Measurements from ENCODE around the gene COX8C.
"Not testable (repeated sequence)": the region's sequence is repeated elsewhere in the genome, so short reads cannot be mapped to it uniquely, and the experiment has no call there.

The COX8C gene

DNA sequence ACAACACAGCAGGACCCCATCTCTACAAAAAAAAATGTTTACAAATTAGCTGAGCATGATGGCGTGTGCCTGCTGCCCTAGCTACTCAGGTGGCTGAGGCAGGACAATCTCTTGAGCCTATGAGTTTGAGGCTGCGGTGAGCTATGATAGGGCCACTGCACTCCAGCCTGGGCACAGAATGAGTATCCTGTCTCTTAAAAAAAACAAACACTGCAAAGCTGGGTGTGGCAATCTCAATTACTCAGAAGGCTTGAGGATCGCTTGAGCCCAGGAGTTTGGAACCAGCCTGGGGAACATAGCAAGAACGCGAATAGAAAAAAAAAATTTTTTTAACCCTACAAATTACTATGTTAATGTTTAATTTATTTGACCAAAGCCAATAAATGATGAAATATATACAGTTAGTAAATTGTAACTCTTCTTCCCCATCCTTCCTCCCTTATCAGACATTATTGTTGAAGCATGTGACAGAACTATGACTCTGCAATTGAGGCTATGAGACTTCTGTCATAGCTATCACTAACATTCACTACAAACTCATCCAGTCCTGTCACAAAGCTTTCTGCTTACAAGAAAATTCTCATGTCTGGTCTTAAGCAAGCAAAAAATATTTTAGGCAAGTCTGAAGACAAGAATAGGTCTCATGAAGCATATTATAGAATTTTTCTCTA, 23.9 kb upstream of the COX8C start:
- DNase-seq, result no peak

DNA sequence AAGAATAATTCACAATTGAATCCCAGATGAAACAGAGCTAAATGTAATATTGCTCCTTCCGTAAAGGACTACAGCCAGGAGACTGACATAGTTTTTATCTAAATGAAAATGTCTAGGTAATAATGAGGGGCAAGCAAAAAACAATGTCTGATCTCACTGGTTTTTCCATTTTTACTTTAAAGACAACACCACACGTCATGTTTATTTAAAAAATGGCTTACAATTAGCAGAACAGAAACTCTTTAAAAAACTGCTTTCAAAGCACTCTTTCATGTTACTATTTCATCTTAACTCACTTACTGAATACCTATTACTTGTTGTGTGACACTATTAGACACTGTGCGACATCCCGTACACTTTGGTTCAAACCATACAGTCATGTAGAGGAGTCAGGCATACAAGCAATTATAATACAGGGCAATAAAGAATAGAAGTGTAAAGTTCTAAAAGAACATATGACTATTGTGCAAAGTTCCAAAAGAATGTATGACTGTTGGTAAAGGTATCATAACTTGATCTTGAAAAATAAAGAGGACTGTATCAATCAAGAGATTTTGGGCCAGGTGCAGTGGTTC, 23.3 kb upstream of the COX8C start:
- DNase-seq, result no peak

DNA sequence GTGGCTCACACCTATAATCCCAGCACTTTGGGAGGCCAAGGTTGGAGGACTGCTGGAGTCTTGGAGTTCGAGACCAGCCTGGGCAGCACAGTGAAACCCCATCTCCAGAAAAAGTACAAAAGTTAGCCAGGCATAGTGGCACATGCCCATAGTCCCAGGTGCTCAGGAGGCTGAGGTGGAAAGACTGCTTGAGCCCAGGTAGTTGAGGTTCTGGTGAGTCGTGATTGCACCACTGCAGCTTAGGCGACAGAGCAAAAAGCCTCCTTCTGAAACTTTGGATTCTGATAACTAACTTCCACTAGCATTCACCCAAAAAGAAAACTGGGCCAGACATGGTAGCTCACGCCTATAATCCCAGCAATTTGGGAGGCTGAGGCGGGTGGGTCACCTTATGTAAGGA, 20.8 kb upstream of the COX8C start:
- DNase-seq, result no peak

DNA sequence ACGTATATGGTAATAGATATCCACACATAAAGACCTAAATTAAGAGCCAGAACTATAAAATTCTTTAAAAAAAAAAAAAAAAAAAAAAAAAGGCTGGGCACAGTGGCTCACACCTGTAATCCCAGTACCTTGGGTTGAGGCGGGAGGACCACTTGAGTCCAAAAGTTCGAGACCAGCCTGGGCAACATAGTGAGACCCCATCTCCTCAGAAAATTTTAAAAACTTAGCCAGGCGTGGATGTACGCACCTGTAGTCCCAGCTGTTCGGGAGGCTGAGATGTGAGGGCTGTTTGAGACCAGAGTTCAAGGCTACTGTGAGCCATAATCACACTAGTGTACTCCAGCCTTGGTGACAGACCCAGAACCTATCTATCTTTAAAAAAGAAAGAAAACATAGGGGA, 18.4 kb upstream of the COX8C start:
- DNase-seq, result no peak

DNA sequence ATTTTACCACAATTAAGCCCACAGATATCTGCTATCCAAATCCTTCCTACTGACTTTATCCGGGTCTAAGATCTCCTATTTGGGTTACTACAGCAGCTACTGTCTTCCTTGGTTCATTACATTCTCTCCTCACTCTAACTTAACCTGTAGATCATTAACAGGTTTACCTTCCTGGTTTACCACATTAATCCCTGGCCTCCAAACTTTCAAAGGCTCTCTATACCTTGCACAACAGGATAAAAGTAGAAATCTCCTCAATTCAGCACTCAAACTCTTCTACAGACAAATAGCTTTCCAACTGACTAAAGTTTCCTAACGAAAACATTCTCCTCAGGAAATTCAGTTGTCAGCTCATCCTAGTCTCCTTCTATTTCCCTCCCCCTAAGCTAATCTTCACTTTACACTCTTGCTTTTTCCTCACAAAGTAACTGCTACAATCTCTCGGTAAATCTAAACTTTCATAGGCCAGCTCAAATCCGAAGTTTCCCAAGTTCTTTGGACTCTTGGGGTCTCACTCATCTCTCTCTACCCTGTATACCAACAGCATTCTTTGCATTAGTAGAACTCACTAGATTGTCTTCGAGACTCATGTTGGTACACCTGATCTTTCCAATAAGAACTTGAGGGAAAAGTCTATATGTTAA, 16.9 kb upstream of the COX8C start:
- no peak for DNase-seq

DNA sequence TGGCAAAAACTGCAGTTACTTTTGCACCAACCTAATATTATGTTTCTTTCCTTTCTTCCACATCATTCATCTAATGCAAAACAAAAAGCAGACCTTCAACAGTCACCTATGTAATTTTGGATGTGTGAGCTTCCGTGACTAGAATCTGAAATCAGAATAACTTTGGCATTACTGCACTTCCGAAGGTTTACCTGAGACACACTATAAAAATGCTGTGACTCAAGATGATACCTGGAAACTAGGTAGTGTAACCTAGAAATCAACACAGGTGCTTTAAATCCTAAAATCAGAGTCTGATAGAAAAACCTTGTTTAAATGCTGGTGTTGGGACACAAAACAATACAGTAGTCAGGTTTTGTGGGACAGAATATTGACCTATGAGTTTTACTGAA, 16.4 kb upstream of the COX8C start:
- DNase-seq, result no peak

DNA sequence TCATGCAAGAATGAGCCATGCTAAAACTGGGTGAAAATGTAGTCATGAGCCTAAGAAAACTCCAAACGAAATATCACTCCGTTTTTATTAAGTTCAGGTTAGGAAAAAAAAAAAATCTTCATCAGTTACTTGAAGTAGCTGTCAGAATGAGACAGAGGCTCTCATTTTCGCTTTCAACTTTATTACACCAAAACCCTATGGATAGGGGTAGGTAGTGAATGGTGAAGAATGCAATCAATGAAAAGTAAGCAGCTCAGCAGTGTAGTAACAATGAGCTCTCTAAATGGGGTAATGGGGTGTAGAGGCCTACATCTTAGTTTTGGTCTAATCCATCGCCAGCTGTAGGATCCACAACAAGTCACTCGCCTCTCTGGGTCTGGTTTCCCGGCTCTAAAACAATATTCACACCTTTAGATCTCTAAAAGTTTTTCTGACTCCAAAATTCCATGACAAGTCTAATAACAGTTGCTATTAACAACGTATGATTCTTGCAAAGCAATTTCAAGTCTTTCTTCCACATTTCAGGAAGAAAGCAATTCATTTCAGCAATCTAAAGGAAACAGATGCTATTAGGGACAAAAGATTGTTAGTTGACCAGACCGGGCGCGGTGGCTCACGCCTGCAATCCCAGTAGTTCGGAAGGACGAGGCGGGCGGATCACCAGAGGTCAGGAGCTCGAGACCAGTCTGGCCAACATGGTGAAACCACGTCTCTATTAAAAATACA, 15.8 kb upstream of the COX8C start:
- no peak for DNase-seq

DNA sequence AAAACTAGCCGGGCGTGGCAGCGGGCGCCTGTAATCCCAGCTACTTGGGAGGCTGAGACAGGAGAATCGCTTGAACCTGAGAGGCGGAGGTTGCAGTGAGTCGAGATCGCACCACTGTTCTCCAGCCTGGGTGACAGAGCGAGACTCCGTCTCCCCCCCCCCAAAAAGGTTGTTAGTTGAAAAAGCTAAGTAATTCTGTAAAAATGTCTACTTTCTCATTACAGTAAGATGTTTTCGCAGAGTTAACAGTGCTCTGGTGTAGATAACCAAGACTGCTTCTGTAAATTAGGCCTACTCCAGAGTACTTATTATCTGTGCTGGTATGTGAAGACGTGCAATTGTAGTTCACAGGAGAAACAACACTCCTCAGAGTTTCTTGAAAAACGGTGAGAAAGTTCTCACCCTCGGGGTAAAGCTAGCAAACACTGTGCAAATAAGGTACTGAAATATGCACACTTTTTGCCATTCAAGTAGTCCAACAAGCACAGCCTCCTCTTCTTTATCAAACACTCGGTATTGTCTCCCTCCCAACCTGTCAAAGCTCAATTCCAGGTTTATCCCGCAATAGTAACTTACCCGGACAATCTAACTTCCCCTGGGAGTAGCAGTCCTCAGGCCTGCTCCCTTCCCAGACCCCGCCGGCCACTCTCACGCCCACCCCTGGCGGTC, 15.1 kb upstream of the COX8C start:
- DNase-seq, result no peak

DNA sequence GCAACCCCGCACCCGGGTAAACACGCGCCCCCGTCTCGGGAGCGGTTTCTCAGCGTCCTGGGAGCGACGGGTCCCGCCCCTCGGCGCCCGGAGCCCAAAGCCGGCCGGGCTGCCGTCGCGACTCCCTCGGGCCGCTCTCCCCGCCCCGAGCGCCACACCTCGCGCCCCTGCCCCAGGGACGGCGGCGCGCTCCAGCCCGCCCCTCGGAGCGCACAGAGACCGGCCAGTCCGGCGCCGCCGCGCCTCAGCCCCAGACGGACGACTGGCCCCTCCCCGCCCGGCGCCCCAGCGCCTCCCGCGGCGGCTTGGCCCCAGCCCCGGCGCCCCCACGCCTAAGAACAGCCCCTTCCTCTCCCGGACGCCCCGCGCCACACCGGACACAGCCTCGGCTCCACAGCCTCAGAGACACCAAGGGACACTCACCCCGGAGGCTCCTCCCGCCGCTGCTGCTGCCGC, 14.6 kb upstream of the COX8C start:
- DNase-seq, result peak; percentile 44

DNA sequence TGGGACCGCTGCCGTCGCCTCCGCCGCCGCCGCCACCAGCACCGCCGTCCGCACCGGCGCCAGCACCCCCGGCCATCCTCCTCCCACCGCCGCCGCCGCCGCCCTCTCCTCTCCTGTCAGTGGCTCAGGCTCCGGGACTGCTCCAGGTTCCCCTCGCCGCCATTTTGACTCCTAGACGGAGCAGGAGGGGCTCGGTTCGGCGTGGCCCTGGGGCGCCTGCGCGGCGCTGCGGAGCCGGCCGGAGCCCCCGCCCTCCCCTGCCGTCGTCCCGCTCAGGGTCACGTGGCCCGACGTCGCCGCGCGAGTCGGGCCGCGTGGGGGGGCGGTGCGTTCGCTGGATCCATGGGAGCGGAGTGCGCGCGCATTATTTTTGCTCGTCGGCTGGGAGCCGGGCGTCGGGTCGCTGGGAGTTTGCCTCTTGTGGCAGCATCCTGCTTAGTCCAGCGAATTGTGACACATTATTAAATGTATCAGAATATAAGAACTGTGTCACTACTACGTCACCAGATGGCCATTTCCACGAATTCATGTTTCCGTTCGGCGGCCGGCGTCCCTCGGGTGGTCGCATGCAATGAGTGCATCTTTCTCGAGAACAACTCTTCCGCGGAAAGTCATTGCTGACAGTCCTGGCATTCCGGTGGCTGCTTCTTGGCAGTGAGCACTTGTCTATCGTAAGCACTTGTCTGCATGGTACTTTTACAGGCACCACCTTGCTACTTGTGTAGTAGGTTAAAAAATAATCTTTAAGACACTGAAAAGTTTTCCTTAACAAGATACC, 13.9 kb upstream of the COX8C start, which contains the start of gene BTBD7:
TSS of gene BTBD7 (minus strand) at position 184 of the 778 bp plus-strand sequence. CDS start 36,985 bp downstream, outside the sequence.
- peak; percentile 99 for DNase-seq

DNA sequence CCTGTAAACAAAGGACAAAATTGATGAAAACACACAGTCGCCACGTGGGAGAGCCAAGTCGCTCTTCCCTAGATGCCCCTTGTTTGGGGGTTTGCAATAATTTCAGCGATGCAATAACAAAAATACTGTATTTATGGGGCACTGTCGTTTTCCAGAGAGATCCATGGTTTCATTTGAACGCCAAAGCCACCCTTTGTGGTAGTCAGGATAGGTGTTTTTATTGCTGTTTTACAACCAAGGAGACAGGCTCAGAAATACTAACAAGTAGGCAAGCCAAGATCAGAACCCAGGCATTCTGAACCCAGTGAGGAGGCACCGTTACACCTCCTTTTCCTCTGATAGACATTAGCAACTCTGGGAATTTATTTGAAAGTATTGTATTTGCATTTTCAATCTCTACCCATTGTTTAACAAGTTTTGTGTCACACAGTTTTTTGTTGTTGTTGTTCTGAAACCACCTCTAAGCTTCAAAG, 13.3 kb upstream of the COX8C start:
- no peak for DNase-seq

DNA sequence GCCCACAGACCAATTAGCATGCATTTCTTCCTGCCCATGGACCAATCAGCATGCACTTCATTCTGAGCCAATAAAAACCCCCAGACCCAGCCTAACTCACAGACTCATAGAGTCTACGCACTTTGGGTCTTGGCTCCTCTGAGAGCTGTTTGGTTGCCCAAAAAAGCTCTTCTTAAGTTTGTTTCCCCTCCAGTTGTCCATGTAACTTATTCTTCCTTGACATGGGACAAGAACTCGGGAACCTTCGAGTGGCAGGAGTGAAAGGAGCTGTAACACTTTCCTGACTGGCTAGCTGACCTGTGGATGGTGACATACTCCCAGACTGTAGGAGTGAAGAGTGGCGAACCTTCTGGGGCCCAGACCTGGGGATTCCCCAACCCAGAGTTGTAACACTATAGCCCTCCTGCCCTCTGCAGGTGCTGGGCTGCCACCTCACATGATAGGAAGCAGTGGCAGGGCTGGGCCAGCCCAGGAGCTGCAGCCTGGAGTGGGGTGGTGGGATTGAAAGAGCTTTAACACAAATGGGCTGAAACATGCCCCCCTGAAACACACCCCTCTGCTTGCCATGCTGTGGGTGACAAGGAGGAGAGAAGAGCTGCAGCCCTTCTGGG, 9.7 kb upstream of the COX8C start:
- DNase-seq, result no peak

DNA sequence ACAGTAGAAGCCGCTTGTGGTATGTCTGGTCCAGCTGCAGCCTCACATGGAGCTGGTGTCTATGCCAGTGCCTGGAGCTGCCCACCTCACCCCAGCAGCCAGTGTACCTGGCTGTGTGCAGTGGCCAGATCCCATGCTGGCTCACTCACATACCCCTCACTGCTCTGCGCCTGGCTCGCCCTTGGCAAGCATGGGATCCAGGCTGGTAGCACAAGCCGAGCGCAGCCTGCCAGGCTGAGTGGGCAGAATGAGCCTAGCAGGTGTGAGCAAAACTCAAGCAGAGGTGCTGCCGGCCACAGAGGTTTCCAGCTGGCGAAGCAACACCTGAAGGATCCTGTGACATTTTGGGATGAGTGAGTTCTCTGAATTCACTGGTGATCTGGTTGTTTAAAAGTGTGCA, 9.1 kb upstream of the COX8C start:
- DNase-seq, result no peak

DNA sequence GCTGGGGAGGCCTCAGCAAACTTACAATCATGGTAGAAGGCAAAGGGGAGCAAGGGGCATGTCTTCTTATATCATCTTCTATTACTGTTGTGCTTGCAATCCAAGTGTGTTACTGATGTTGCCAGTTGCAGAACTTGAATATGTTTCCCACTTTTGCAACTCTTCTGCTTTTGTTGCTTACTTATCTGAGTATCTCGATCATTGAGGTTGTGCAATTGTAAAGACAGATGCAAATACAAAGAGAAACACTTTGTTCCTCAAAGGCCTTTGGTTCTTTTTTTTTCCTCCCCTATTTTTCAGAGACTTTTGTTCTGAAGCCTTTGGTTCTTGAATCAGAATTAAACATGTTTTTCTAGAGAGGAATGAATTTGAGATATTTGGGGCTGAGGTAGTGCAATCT, 3.7 kb upstream of the COX8C start:
- DNase-seq, result no peak

DNA sequence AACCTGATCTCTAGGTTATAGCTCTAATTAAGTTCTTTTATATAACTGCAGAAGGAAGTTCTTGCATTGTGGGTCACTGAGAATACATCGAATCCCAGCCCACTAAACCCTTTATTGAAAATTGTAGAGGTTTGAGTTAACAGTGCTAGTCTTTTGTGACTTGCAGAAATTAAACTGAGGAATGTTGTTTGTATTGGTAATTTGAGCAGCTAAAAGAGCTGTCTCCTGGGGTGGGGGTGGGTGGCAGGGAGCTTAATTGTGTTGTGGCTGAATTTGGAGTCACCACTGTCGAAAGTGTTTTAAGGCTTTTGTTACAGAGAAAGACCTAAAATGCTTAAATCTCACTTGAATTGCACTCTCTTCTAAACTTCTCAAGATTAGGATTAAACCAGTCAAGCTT, 3.2 kb upstream of the COX8C start:
- peak; percentile 56 for DNase-seq

DNA sequence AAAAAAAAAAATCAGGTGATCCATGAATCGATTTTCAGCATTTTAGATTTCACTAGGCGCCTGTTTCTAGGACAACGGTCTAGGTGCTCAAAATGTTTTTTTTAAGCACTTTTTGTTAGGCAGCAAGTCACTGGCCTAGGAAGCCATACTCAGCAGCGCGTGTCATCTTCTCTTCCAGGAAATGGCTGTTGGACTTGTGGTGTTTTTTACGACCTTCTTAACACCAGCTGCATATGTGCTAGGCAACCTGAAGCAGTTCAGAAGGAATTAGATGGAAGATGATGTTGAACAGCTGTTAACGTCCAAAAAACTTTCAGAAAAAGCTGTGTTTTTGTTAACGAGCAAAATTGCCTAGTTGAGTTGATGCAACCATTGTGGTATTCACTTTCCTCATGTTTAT, 868 bp downstream of the COX8C start:
- DNase-seq, result no peak

DNA sequence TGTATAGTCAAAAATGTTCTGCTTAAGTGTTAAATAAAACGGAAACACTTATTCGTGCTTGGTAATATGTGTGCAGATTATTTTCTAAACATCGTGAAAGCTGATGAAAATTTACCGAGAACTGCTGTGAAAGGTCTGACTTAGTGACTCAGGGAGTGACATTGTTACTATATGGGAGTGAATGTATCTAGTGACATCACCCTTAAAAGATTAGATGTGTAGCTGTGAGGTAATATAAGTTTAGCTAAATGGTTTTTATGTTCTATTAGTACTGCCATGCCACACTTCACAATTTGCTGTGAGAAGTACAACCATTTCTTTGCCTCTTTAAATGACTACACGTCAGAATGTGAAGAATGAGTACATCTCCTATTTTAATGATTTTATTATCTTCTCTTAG, 1.3 kb downstream of the COX8C start:
- no peak for DNase-seq

DNA sequence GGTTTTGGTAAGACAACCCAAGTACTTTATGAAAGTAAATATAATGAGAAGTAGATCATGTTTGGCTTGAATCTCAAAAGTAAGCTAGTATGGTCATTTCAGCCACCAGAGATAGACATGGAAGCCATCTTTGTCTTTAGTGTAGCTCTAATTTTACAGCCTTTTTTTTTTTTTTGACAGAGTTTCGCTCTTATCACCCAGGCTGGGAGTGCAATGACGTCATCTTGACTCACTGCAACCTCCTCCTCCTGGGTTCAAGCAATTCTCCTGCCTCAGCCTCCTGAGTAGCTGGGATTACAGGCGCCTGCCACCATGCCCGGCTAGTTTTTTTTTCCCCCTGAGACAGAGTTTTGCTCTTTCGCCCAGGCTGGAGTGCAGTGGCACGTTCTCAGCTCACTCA, 7.9 kb downstream of the COX8C start:
- not testable (repeated sequence) for DNase-seq

DNA sequence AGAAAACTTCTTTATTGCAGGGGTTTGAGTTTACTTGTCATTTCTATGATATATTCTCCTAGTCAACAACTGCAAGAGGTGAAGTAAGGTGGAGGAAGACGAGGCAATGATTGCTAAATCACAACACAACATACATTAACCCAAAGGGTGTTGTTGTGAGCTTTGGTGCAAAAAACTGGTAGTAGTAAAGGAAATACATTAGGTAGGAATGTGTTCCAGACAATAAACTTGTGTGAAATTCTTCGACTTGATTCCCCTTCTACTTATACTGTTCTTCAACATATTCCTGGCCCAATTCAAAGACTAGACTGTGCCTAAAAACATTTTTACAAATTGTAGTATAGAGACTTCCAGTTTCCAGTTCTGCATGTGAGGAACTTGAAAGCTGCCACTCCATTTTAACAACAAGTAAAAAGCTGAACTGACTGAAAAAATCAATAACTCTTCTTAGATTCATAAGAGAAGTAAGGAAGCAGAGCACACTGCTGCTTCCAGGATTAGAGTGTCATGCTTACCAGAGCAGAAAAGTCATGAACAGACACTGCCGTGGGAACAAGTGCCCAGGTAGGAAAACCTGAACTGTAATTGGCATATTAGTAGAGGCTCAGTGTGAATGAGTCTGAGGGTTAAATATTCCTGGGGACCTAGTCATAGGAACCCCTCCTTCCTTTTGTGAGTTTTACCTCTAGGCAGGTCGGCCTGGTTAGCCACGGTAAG, 22.2 kb downstream of the COX8C start:
- no peak for DNase-seq

DNA sequence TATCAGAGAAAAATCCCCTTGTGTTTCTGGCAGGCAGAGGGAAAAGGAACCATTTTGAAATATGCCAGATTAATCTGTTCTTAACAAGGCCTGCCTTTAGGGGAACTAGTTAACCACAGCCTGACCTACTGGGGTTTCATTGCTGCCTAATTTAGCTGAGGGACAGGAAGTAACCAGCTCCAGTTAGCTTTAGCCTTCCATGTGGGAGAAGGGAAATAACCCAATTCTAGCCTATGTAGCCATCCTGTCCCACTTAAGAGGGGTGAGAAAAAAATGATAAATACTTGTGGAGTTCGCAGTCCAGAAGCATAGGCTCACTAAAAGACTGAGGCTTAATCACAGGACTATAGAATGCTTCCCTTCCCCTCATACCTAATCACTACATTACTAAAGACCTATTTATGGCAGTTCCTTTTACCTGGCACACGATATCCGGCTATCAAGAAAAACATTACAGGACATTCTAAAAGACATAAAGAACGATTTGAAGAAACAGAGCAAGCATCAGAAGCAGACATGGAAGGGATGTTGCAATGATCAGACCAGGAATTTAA, 22.8 kb downstream of the COX8C start:
- no peak for DNase-seq

DNA sequence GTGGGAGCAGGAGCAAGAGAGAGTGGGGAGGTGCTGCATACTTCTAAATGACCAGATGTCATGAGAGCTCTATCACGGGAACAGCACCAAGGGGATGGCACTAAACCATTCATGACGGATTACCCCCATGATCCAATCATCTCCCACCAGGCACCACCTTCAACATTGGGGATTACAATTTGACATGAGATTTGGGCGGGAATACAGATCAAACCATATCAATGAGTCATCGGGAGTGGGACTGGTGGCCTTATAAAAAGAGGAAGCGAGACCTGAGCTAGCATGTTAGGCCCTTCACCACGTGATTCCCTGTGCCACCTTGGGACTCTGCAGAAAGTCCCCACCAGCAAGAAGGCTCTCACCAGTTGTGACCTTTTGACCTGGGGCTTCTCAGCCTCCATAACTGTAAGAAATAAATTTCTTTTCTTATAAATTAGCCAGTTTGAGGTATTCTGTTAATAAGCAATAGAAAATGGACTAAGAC, 28.7 kb downstream of the COX8C start:
- DNase-seq, result no peak

All from COR-L47 (cell line).